Measurements from ENCODE around the gene ANKRD33.
"Not testable (repeated sequence)": the region's sequence is repeated elsewhere in the genome, so short reads cannot be mapped to it uniquely, and the experiment has no call there.

Gene ANKRD33

DNA sequence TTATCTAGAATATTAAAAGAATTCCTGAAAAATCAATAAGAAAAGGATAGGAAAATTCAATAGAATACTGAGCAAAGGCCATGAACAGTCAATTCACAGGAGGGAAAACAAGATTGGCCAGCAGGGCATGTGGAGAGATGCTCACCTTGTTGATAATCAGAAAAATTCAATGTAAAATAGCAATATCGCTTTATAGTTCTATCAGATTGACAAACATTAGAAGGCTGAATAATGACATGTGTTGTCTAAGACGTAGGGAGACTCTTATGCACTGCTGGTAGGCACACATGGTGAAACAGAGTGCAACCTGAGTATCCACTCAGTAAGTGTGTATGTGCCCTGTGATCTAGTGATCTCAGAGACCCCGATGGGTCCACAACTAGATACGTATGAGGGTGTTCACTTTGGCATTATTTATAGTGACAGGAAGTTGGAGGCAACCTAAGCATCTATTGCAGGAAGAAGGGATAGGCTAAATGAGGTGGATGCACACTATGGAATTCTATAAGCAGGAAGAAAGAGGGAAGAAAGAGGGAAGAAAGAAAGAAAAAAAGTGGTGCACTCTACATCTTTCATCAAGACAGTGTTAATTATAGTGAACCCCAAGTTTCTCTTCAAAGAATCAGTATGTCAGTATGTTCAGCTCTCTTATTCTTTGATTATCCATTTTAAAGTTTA, 3.8 kb upstream of the ANKRD33 start:
- no peak for DNase-seq

DNA sequence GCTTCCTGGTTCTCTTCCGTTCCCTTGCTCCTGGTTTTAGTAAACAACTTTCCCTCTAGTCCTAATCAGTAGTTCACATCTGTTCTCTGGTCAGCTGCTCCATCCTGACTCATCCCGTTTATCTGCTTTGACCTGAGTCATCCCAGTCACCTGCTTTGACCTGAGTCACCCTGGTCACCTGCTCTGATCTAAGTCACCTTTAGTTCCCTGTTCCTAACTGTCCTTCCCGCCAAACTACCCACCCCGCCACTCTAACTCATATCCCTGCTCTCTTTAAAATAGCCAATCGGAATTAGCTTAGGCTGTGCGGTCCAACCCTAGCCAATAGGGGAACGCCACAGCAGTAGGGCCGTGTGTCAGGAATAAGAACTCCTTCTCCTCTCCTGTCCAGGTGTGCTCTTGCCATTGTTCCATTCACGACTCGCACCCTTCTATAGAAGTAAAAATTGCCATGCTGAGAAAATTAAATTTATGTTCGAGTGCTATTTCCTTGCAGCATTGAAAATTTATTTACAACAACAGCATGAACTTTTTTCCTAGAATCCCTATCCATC, 3.1 kb upstream of the ANKRD33 start:
- DNase-seq, result no peak

DNA sequence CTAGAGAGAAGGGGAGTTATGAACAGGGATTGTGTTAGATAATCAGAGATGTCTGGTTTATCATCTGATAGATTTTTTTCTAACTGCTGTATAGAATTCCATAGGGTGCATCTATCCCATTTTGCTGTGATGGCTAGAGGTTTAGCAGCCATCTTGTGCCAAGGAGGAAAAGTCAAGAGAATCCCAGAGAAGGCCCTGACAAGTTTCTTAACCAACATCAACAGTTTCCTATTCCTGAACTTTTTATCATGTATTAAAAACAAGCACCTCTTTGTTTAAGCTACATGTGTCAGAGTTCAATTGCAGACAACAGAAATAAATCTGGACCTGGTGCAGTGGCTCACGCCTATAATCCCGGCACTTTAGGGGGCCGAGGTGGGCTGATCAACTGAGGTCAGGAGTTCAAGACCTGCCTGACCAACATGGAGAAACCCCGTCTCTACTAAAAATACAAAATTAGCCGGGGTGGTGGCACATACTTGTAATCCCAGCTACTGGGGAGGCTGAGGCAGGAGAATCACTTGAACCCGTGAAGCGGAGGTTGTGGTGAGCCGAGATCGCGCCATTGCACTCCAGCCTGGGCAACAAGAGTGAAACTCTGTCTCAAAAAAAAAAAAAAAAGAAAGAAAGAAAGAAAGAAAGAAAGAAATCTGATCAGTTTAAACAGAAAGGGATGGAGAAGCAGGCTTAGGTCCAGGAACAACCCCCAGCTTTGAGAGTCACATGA, 2.4 kb upstream of the ANKRD33 start:
- DNase-seq, result not testable (repeated sequence)

DNA sequence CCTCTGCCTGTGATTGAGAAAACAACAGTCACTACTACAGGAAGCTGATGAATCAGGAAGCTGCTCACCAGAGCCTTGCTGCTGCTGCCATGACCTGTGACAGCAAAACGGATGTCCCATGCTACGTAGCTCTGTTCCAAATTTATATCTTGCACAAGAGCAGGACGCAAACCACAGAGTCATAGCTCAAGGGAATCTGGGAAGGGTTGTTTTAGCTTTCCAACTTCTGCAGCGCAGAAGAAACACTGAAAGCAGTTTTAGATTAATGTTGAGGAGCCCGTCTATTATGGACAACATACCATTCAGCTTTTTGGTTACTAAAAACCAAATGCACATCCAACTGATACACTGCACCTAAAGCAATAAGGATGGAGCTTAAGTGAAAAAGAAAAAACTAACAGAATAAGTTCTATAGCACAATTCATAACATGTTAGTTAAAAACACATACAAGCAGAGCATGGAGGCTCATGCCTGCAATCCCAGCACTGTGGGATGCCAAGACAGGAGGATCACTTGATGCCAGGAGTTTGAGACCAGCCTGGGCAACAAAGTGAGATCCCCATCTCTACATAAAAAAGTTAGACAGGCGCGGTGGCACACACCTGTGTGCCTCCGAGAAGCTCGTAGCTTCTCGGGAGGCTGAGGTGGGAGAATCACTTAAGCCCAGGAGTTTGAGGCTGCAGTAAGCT, 1.7 kb upstream of the ANKRD33 start:
- no peak for DNase-seq

DNA sequence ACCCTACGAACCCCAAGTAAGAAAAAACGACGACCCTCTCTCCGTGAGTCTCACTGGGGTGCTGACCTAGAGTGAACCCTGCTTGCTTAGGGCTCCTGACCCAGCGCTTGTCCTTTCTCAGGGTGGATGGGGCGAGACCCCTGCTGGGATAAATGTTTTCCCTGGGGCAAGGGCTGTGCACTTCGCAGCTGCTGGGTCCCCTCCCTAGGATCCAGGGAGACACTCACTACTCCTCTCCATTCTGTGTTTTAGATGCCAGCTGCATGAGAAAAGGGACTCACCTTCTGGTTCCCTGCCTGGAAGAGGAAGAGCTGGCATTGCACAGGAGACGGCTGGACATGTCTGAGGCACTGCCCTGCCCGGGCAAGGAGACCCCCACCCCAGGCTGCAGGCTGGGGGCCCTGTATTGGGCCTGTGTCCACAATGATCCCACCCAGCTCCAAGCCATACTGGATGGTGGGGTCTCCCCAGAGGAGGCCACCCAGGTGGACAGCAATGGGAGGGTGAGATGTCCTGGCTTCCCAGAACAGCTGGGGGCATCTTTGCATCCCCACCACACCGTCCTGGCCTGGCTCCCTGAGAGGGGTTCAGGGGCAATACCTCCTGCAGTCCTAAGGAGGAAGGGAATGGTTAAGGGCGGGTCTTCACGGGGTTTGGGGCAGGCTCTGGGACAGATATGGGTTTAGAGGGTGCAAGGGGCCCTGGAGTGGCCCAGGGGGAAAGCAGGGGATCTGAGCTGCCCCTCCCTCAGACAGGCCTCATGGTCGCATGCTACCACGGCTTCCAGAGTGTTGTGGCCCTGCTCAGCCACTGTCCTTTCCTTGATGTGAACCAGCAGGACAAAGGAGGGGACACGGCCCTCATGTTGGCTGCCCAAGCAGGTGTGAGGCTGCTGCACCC, 663 bp downstream of the ANKRD33 start:
- no peak for DNase-seq

DNA sequence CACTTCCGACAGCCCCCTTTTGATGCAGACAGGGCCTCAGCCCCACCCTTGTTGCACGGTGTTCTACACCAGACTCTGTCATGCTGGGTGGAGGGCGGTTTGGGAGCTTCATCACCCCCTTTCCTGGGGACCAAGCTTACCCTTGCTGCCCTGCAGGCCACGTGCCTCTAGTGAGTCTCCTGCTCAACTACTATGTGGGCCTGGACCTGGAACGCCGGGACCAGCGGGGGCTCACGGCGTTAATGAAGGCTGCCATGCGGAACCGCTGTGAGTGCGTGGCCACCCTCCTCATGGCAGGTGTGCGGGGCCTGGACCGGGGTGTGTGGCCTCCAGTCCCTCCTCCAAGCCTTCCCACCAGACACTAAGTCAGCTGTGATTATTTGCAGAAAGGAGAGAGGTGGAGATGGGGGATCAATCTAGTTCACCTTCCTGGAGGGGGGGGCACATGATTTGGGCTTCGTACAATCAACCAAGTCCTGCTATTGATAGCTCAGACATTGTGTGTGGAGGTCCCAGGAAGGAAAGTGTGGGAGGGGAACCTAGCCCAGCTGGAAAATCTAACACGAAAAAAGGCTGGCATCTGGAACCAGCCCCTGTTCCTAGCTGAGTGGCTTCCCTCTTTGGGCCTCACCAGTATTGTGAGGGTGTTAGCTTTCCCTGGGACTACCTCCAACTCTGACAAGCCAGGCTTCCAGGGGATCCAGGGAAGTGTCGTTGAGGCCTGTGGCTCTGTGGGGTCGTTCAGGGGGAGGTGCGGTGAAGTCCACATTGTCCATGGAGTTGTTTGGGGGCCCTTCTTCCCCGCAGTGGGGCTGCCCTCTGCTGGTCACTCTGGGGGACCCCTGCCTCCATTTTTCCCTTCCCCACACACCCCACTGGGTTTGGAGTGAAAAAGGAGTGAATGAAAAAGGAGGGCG, 1.6 kb downstream of the ANKRD33 start:
- DNase-seq, result no peak

DNA sequence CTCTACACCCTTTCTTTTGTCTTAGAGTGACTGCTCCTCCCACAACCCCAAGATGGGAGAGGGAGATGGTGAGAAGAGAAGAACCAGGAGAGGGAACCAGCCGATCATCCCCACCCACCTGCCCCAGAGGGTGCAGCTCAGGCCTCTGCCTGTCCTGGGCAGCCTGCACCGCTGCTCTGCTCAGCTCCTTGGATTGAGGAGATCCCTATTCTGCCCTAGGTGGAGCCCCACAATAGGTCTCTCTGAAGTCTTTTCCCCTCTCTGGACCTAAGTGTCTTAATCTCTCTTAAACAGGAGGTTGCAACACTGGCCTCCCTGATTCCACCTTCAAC, 2.2 kb downstream of the ANKRD33 start:
- DNase-seq, result no peak

DNA sequence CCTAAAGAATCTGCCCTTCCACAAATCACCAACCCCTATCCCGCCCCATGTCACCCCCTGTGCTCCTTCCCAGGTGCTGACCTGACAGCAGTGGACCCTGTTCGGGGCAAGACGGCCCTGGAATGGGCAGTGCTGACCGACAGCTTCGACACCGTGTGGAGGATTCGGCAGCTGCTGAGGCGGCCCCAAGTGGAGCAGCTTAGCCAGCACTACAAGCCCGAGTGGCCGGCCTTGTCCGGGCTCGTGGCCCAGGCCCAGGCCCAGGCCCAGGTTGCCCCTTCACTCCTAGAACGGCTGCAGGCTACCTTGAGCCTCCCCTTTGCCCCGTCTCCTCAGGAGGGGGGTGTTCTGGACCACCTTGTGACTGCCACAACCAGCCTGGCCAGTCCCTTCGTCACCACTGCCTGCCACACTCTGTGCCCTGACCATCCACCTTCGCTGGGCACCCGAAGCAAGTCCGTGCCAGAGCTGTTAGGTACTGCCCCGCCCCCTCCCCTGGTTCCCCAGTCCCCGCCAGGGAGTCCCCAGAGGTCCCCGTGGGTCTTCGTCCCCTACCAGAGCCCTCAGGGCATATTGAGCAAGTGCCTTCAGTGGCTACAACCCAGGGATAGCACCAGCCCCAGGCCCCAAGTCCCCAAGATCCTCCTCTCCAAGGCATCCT, 2.7 kb downstream of the ANKRD33 start:
- DNase-seq, result no peak

DNA sequence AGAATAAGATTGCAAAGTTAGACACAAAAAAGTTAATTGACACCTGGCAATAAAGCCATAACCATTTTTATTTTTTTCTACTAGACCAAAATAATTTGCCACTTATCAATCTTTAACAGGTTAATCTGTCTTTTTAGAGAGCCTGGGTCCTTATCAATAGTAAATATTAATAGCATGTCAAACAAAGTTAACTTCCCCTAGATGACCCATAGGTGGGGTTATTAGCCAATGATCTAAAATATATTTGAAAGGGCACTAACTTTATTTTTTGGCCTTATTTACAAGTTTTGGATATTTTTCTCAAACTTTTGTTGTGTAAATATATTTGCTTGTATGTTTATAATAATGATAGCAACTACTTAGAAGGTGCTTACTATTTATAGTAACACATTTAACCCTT, 3.9 kb downstream of the ANKRD33 start:
- no peak for DNase-seq

DNA sequence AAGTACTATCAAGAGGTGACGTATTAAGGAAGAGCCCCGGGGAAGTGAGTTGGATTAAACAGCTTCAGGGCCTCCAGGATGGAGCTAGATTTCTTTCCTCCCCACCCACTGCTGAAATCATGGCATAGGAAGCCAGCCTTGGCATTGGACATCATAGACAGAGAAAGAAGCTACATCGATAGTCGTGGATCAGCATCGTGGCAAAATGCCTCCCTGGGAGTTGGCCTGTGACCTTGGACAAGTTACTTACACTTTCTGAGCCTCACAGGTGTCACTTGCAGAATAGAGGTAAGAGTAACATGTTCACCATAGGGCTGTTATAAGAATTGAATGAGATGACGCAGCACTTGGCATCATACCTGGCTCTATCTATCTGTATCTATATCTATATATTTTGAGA, 5.9 kb downstream of the ANKRD33 start:
- DNase-seq, result no peak

DNA sequence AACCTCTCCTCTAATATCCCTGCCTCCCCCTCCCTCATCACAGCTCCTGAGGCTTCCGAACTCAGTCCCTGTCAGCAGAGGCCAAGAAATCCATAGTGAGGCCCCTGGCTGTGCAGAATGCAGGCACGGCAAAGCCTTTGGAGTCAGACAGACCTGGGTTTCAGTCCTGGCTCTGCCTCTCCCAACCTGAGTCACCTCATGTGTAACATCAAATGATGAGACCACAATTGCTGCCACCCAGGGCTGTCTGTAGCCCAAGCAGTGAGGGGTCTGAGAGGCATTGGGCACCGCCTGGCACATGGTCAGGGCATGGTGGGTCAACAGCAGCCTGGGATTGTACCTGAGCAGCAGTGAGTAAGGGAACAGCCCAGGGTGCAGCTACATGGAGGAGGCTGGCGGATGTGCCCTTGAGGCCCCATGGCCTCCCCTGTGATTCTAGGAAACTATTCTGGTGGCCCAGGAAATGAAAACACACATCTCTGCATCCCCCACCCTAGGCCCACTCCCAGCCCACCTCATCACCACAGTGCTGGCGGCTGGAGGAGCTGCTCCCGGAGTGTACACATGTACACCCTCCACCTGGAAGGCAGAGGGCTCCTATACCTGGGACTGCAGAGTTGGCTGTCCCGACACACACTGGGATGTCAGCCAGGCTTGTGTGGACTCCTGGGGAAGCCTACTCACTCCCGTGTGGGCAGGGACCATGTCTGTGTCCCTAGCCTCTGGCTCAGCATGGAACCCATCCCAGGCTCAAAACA, 7.7 kb downstream of the ANKRD33 start:
- no peak for DNase-seq

DNA sequence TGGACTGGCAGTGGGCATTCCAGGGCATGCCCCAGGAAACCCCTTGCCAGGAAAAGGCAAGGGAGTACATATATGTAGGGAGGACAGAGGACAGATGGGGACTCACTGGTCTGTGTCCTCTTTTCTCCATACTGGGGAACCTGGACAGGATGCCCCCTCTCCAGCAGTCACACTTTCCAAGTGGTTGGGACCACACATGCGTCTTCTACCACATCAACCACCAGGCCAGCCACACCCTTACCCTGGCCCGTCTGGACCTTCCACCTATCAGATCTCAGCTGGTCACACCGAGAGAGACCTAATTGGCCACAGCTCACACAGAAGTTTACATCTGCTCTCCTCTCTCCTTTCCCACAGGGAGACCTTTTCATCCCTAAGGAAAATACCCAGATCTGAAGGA, 8.3 kb downstream of the ANKRD33 start:
- DNase-seq, result no peak

DNA sequence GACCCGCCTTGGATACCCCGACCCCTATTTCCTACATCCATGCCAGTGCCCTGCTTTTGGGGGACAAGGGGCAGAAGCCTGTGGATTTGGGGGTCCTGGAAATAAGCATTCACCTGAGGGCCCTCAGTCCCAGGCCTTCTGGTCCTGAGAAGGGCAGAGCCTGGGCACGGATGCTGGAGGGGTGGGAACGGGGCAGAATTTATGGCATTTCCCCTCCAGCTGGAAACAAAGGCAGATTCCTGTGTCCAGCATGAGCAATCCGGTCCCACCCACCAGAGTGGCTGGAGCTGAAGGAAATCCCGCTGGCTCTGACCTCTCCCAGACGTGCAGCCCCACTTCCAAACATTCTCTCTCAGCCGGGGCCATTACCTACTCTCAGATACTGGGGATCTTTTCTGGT, 9.3 kb downstream of the ANKRD33 start:
- no peak for DNase-seq

DNA sequence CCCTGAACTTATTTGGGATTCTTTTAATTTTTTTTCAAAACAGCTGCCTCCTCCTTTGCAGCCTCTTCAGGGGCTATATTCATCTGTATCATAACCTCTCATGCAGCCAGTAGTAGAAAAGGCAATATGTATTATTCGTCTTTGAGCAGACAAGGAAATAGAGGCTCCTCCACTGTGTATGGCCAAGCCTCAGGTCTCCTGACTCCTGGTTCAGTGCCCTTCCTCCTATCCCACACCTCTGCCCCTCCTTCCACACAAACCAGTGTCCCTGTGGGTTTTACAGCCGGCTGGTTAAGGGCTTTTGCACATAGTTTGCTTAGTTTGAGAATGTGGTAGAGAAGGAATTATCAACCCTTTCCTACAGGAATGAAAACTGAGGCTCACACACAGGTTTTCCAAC, 10.6 kb downstream of the ANKRD33 start:
- no peak for DNase-seq

DNA sequence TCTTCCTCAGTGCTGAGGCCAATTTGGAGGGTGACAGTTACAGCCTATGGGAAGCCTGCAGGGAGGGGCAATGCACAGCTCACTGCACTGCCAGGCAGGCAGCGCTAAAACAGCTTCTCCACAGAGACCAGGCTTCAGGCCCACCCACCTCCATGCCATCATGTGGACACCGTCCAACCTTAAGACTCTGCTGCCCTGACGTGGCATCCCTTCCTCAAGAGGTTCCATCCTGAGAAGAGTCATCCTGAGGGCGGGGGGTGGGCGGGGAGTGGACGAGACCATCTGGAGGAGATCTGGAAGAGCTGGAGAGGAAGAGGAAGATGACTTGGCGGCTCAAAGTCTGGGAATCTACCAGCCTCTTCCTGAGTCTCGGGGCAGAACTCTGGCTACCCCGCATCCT, 11.0 kb downstream of the ANKRD33 start:
- DNase-seq, result no peak

DNA sequence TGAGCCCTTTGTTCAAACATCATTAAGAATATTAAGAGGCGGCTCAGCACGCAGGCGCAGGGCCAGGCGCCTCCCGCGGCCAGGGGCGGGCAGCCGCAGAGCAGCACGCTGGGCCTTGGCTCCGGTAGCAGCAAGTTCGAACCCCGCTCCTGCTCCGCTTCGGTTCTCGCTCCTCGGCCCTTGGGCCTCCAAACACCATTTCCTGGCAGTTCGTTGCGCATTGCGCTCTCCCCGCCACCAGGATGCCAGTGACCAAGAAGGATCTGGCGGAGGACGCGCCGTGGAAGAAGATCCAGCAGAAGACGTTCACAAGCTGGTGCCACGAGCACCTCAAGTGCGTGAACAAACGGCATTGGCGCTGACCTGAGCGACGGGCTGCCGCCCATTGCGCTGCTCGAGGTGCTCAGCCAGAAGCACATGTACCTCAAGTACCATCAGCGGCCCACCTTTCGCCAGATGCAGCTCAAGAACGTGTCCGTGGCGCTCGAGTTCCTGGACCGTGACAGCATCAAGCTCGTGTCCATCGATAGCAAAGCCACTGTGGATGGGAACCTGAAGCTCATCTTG, 12.5 kb downstream of the ANKRD33 start:
- no peak for DNase-seq

DNA sequence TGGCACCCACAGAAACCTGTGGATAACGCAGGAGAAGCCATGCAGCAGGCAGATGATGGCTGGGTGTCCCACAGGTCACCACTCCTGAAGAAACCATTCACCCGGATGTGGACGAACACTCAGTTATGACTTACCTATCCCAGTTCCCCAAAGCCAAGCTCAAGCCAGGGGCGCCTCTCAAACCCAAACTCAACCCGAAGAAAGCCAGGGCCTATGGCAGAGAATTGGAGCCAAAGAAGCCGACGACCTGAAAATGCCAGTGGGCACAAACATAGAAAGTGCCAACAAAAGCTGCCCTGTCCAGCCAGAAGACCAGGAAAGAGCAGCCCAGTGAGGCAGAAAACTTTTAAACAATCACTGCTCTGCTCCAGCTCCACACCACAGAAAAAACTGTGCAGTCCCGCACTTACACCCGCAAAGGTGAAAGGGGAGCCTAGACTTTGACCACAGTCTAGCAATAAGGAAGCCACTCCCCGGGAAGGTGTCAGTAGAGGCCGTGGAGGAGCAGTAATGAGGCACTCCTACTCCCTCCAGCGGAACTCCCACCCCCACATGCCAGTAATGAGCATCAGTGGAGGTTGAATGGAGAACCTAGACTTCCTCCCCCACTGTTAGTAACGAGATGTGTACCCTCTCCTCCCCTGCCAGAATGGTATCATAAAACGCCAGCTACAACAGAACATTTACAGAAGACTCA, 13.4 kb downstream of the ANKRD33 start:
- no peak for DNase-seq

DNA sequence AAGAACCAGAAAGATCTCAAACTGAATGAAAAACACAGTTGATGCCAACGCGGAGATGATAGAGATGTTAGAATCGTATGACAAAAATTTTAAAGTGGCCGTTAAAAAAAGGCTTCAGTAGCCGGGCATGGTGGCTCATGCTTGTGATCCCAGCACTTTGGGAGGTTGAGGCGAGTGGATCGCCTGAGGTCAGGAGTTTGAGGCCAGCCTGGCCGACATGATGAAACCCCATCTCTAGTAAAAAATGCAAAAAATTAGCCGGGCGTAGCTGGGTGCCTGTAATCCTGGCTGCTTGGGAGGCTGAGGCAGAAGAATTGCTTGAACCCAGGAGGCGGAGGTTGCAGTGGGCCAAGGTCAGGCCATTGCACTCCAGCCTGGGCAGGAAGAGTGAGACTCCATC, 14.0 kb downstream of the ANKRD33 start:
- no peak for DNase-seq

DNA sequence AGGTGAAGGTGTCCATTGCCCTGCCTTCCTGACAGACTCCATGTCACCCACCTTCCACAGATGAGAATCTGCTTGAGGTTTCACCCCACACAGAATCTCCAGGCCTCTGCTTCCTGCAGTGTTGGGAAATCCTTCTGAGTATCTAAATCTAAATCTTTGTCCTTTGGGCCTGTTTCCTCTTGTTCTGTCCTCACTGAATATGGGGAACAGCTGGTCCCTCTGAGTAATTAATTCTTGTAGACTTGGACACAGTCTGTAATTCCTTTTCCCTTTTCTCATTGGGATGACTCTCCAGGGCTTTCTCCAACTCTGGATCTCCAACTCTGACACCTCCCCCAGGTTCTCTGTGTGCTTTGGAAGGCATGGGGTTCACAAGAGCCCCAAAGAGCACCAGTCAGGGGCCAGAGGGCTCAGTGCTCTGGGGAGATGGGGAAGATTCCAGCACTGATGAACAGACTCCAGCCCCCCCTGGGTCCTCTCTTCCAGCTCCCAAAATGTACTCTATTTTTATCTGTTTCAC, 17.1 kb downstream of the ANKRD33 start:
- no peak for DNase-seq

Measured in T1000 (cell line).